ENCODE data around the gene IRF4.

The IRF4 gene

GRCh38 chr6:391559-392440, at the start of gene IRF4:
IRF4 (plus strand) TSS chr6:391752; CDS start chr6:393153, 1,401 bp downstream.
- no peak for FAIRE-seq

- no peak for FAIRE-seq
These were observed 49.4 kb upstream of the IRF4 start for GRCh38 chr6:341914-342831.

GRCh38 chr6:342832-343179, 48.7 kb upstream of the IRF4 start:
- FAIRE-seq, result no peak

- FAIRE-seq, result no peak
These were observed 48.2 kb upstream of the IRF4 start for GRCh38 chr6:343226-343935.

- no peak for FAIRE-seq
These were observed 47.4 kb upstream of the IRF4 start for GRCh38 chr6:343960-344815.

- FAIRE-seq, result no peak
These were observed 46.7 kb upstream of the IRF4 start for GRCh38 chr6:344816-345340.

GRCh38 chr6:345747-346385, 45.7 kb upstream of the IRF4 start:
- no peak for FAIRE-seq

GRCh38 chr6:346386-347030, 45.0 kb upstream of the IRF4 start:
- FAIRE-seq, result no peak

GRCh38 chr6:347232-347631, 44.3 kb upstream of the IRF4 start:
- FAIRE-seq, result no peak

- FAIRE-seq, result no peak
These were observed 43.3 kb upstream of the IRF4 start for GRCh38 chr6:347951-348859.

GRCh38 chr6:348860-349396, 42.6 kb upstream of the IRF4 start:
- FAIRE-seq, result no peak

- FAIRE-seq, result no peak
These were observed 42.0 kb upstream of the IRF4 start for GRCh38 chr6:349491-349921.

GRCh38 chr6:350371-350770, 41.2 kb upstream of the IRF4 start:
- no peak for FAIRE-seq

GRCh38 chr6:351011-351866, 40.3 kb upstream of the IRF4 start:
- FAIRE-seq, result no peak

- FAIRE-seq, result no peak
These were observed 39.7 kb upstream of the IRF4 start for GRCh38 chr6:351867-352289.

GRCh38 chr6:352474-352873, 39.1 kb upstream of the IRF4 start:
- FAIRE-seq, result no peak

GRCh38 chr6:352896-353470, 38.6 kb upstream of the IRF4 start:
- FAIRE-seq, result no peak

Data from islet of Langerhans (tissue), 1 donor.